ENCODE data around the gene CREBBP. TPM values are rescaled to one million over a fixed set of nuclear protein-coding genes. Genes with fewer than 3 reads are reported as not detected.

The CREBBP gene
- total RNA-seq, 1 donor from 2014 or later: 31.4 TPM

DNA sequence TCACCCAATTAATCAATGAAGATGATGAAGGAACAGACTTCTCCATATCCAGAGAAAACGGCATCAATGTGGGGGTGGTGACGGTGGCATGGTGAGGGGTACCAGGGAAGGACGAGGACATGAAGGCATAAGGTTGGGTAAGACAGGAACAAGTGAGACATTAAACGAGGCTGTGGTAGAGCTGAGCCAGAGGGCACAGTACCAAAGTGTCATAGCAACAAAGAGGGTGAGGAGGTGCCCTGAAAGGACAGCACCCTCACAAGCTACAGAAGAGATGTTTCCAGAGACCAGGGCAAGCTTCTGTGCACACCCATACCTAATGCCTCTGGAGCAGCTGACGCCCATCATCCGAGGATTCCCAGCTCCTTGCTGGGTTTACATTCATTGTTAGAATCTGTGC is 105.7 kb downstream of the CREBBP start:
- no peaks in the 10 kb centered on the region for H3K27me3 ChIP-seq (ENCODE audit: control insufficient read depth, insufficient read depth, low read length)
- peaks cover 4% of the 10 kb centered on the region for H3K36me3 ChIP-seq (ENCODE audit: control insufficient read depth, insufficient read depth, low read length)
- TF ChIP-seq, protein P1, sequence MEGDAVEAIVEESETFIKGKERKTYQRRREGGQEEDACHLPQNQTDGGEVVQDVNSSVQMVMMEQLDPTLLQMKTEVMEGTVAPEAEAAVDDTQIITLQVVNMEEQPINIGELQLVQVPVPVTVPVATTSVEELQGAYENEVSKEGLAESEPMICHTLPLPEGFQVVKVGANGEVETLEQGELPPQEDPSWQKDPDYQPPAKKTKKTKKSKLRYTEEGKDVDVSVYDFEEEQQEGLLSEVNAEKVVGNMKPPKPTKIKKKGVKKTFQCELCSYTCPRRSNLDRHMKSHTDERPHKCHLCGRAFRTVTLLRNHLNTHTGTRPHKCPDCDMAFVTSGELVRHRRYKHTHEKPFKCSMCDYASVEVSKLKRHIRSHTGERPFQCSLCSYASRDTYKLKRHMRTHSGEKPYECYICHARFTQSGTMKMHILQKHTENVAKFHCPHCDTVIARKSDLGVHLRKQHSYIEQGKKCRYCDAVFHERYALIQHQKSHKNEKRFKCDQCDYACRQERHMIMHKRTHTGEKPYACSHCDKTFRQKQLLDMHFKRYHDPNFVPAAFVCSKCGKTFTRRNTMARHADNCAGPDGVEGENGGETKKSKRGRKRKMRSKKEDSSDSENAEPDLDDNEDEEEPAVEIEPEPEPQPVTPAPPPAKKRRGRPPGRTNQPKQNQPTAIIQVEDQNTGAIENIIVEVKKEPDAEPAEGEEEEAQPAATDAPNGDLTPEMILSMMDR (IDR thresholded peaks at IDR 0.05; ENCODE audit: insufficient read depth, low read length, poor library complexity, severe bottlenecking): no peak
- no peak for DNase-seq (ENCODE audit: low read depth)
- no peak overlapping the region for H3K4me3 ChIP-seq (ENCODE audit: low read depth, low read length)

DNA sequence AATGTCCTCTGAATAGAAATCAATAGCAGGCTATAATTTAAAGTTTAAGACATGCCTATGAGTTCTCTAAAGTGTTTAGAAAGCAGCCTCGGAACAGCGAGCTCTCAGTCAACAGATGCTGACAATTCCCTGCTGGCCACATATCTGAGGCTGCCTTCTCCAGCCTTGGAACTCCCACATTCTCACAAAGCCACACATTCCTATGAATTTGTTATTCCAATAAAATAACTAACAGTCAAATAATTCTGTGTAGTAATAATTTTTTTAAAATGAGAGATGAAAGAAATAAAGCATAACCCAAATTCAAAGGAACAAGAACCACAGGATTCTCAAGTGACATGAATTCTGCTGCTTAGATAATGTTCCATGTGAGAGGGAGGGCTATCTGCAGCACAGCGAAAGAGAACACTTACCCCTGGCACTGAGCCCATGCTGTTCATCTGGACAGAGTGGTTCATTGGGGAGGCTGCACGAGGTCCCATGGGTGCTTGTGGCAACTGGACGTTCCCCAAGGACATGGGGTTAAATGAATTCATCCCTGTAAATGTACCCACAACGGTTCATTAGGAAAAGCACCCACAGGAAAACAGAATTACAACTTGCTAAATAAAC is 106.3 kb downstream of the CREBBP start:
- no peak for DNase-seq (ENCODE audit: low read depth)
- H3K36me3 ChIP-seq (ENCODE audit: control insufficient read depth, insufficient read depth, low read length): peaks cover 4% of the 10 kb centered on the region
- no peak overlapping the region for H3K4me3 ChIP-seq (ENCODE audit: low read depth, low read length)
- no peaks in the 10 kb centered on the region for H3K27me3 ChIP-seq (ENCODE audit: control insufficient read depth, insufficient read depth, low read length)
- TF ChIP-seq, protein P1 (IDR thresholded peaks at IDR 0.05; ENCODE audit: insufficient read depth, low read length, poor library complexity, severe bottlenecking): no peak

DNA sequence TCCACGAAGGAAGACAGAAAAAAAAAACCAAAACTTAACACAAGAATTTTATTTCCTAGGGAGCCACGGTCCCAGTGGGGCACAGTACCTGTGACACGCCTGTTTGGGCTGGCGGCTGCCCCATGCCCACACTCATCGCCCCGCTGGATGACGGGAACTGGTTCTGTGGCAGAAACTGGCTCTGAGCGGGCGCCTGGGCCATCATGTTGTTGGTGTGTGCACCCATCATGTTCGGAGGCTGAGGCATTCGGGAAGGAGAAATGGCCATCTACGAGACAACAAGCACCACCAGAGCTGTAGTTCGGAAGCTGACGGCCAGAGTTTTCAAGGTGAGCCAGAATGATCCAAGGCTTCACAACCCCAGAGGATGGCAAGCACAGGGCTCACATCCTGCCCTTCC is 106.8 kb downstream of the CREBBP start:
- peaks cover 5% of the 10 kb centered on the region for H3K36me3 ChIP-seq (ENCODE audit: control insufficient read depth, insufficient read depth, low read length)
- no peaks in the 10 kb centered on the region for H3K27me3 ChIP-seq (ENCODE audit: control insufficient read depth, insufficient read depth, low read length)
- TF ChIP-seq, protein P1 (IDR thresholded peaks at IDR 0.05; ENCODE audit: insufficient read depth, low read length, poor library complexity, severe bottlenecking): no peak
- no peak overlapping the region for H3K4me3 ChIP-seq (ENCODE audit: low read depth, low read length)
- DNase-seq (ENCODE audit: low read depth): no peak

DNA sequence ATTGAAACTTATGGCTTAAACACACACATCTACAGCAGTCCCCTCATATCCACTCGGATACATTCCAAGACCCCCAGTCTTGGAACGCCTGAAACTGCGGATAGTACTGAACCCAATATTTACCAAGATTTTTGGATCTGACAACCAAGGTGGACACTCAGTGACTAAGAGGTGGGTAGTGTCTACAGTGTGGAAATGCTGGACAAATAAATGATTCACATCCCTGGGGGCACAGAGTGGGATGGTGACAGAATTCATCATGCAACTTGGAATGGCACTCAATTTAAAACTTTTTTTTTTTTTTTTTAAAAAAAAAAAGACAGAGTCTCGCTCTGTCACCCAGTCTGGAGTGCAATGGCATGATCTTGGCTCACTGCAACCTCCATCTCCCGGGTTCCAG is 109.0 kb downstream of the CREBBP start:
- no peak overlapping the region for H3K4me3 ChIP-seq (ENCODE audit: low read depth, low read length)
- TF ChIP-seq, protein P1 (IDR thresholded peaks at IDR 0.05; ENCODE audit: insufficient read depth, low read length, poor library complexity, severe bottlenecking): no peak
- DNase-seq (ENCODE audit: low read depth): no peak
- no peaks in the 10 kb centered on the region for H3K27me3 ChIP-seq (ENCODE audit: control insufficient read depth, insufficient read depth, low read length)
- H3K36me3 ChIP-seq (ENCODE audit: control insufficient read depth, insufficient read depth, low read length): peaks cover 5% of the 10 kb centered on the region

DNA sequence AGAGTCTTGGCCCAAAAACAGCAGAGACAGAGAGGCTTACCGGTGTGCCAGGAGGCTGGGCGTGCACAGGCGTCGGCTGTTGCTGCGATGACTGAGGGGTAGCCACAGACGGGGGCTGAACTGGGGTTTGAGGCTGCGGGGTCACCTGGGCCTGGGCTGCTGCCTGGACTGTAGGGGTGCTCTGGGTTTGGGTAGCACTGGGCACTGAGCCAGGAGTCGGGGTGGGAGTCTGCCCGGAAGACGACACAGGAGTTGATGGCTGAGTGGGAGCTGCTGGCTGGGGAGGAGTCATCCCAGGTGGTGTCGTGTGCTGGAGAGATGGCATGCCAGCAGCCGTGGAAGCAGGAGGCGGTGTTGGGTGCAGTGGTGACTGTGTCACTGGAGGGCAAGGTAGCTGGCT is 110.0 kb downstream of the CREBBP start:
- H3K36me3 ChIP-seq (ENCODE audit: control insufficient read depth, insufficient read depth, low read length): peaks cover 3% of the 10 kb centered on the region

More for the DNA sequence above, 110.0 kb downstream of the CREBBP start:
- H3K27me3 ChIP-seq (ENCODE audit: control insufficient read depth, insufficient read depth, low read length): no peaks in the 10 kb centered on the region
- no peak overlapping the region for H3K4me3 ChIP-seq (ENCODE audit: low read depth, low read length)
- DNase-seq (ENCODE audit: low read depth): no peak
- TF ChIP-seq, protein P1 (IDR thresholded peaks at IDR 0.05; ENCODE audit: insufficient read depth, low read length, poor library complexity, severe bottlenecking): no peak
